ENCODE results near the gene ROR1. TPM values are rescaled to one million over a fixed set of nuclear protein-coding genes. Genes with fewer than 3 reads are reported as not detected.

Gene ROR1
- total RNA-seq, 1 donor from 2014 or later = 6.7 TPM

GRCh38 chr1:64062941-64063581, 289.2 kb downstream of the ROR1 start:
- peaks cover 17% of the 10 kb centered on the region for H3K4me1 Mint-ChIP-seq (ENCODE audit: unreplicated experiment)
- H3K27ac Mint-ChIP-seq (ENCODE audit: unreplicated experiment) = no peak overlapping the region
- no peak overlapping the region for H3K4me3 Mint-ChIP-seq (ENCODE audit: unreplicated experiment)
- no peaks in the 10 kb centered on the region for H3K9me3 Mint-ChIP-seq (ENCODE audit: unreplicated experiment)
- no peak for TF ChIP-seq CTCF (IDR thresholded peaks at IDR 0.05; ENCODE audit: unreplicated experiment)
- no peaks in the 10 kb centered on the region for H3K27me3 Mint-ChIP-seq (ENCODE audit: unreplicated experiment)
- no peaks in the 10 kb centered on the region for H3K36me3 Mint-ChIP-seq (ENCODE audit: low read depth, unreplicated experiment)
- DNase-seq (ENCODE audit: low spot score) = no peak

GRCh38 chr1:64065571-64065970, 291.8 kb downstream of the ROR1 start:
- DNase-seq (ENCODE audit: low spot score) = no peak
- H3K27ac Mint-ChIP-seq (ENCODE audit: unreplicated experiment) = no peak overlapping the region
- no peaks in the 10 kb centered on the region for H3K36me3 Mint-ChIP-seq (ENCODE audit: low read depth, unreplicated experiment)
- H3K27me3 Mint-ChIP-seq (ENCODE audit: unreplicated experiment) = no peaks in the 10 kb centered on the region
- no peak for TF ChIP-seq CTCF (IDR thresholded peaks at IDR 0.05; ENCODE audit: unreplicated experiment)
- H3K4me1 Mint-ChIP-seq (ENCODE audit: unreplicated experiment) = peaks cover 27% of the 10 kb centered on the region
- no peak overlapping the region for H3K4me3 Mint-ChIP-seq (ENCODE audit: unreplicated experiment)
- H3K9me3 Mint-ChIP-seq (ENCODE audit: unreplicated experiment) = no peaks in the 10 kb centered on the region

- Mint-ChIP-seq H3K27me3 (ENCODE audit: unreplicated experiment) (peaks cover 5% of the 10 kb centered on the region), H3K36me3 (ENCODE audit: low read depth, unreplicated experiment) (no peaks in the 10 kb centered on the region), H3K4me1 (ENCODE audit: unreplicated experiment) (peaks cover 45% of the 10 kb centered on the region), H3K27ac (ENCODE audit: unreplicated experiment) (peak overlapping the region; percentile 45), H3K9me3 (ENCODE audit: unreplicated experiment) (no peaks in the 10 kb centered on the region), H3K4me3 (ENCODE audit: unreplicated experiment) (no peak overlapping the region)
- no peak for TF ChIP-seq CTCF (IDR thresholded peaks at IDR 0.05; ENCODE audit: unreplicated experiment)
- no peak for DNase-seq (ENCODE audit: low spot score)
Observed at GRCh38 chr1:64072089-64072793, 298.4 kb downstream of the ROR1 start.

GRCh38 chr1:64073705-64074104, 299.9 kb downstream of the ROR1 start:
- peaks cover 45% of the 10 kb centered on the region for H3K4me1 Mint-ChIP-seq (ENCODE audit: unreplicated experiment)

More at GRCh38 chr1:64073705-64074104, 299.9 kb downstream of the ROR1 start:
- no peak for DNase-seq (ENCODE audit: low spot score)
- H3K9me3 Mint-ChIP-seq (ENCODE audit: unreplicated experiment) = no peaks in the 10 kb centered on the region
- no peaks in the 10 kb centered on the region for H3K36me3 Mint-ChIP-seq (ENCODE audit: low read depth, unreplicated experiment)
- no peak for TF ChIP-seq CTCF (IDR thresholded peaks at IDR 0.05; ENCODE audit: unreplicated experiment)
- H3K27me3 Mint-ChIP-seq (ENCODE audit: unreplicated experiment) = peaks cover 5% of the 10 kb centered on the region
- no peak overlapping the region for H3K27ac Mint-ChIP-seq (ENCODE audit: unreplicated experiment)
- no peak overlapping the region for H3K4me3 Mint-ChIP-seq (ENCODE audit: unreplicated experiment)
